Measurements from ENCODE around the gene TRAF3IP3. TPM values are rescaled to one million over a fixed set of nuclear protein-coding genes. Genes with fewer than 3 reads are reported as not detected.

The TRAF3IP3 gene
- total RNA-seq, 4 donors from 2014 or later = 1.2 to 10.3 (median 1.9) TPM

GRCh38 chr1:209766051-209766450 is 10.2 kb downstream of the TRAF3IP3 start:
- Histone ChIP-seq H3K27me3 (no peaks in the 10 kb centered on the region), H3K9me3 (no peaks in the 10 kb centered on the region), H3K36me3 (no peaks in the 10 kb centered on the region), H3K4me3 (no peak overlapping the region), H3K27ac (no peak overlapping the region), H3K4me1 (peaks cover 11 to 39% (median 13%) of the 10 kb centered on the region in 3 donors)
- WGBS, 2 donors = 58 to 78% methylated on average over 2 of the region's 2 CpGs
- no peak for DNase-seq
- TF ChIP-seq CTCF (IDR thresholded peaks at IDR 0.05) (no peak), POLR2A (IDR thresholded peaks at IDR 0.05) (no peak)
- intact Hi-C loops (cut with DNase I) = no loop called here

DNA sequence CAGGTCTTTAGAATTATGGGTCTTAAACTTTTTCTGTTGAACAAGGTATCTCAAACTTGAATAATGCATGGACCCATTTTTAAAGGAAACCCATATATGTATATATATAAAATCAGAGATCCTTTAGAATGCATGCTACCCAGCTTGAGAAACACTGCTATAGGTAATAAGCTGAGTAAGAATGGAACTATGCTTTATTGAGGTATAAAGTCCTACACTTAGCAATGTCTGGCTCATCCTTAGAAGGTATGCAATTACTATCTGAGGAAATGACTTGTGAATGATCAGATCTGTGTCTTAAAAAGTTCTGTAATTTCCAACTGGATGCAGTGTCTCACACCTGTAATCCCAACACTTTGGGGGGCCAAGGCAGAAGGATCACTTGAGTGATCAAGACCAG is 11.2 kb downstream of the TRAF3IP3 start:
- DNase-seq = no peak
- H3K4me3 ChIP-seq = no peak overlapping the region
- intact Hi-C loops (cut with DNase I) = no loop called here
- H3K9me3 ChIP-seq = no peaks in the 10 kb centered on the region
- H3K36me3 ChIP-seq = no peaks in the 10 kb centered on the region
- H3K4me1 ChIP-seq = peaks cover 11 to 43% (median 13%) of the 10 kb centered on the region in 3 donors
- TF ChIP-seq POLR2A (IDR thresholded peaks at IDR 0.05) (no peak), CTCF (IDR thresholded peaks at IDR 0.05) (no peak)
- H3K27me3 ChIP-seq = no peaks in the 10 kb centered on the region
- no peak overlapping the region for H3K27ac ChIP-seq

DNA sequence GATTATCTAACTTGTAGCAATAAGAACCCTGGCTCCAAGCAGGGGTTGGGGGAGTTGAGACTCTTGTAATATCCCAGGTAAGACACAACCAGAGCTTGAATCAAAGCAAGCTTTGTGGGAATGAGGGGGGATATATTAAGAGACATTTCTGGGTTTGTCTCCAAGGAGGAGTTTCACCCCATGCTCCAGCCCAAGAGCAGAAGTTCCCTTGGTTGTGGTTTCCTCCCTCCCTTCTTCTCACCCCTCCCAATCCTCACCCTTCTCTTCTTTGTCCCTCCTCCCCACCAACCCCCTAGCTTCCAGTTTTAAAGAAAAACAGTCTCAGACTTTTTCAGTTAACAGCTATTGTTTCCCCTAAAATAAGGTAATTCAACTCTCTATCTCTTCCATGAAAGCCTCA is 11.9 kb downstream of the TRAF3IP3 start:
- DNase-seq = no peak
- TF ChIP-seq CTCF (IDR thresholded peaks at IDR 0.05) (no peak), POLR2A (IDR thresholded peaks at IDR 0.05) (no peak)
- intact Hi-C loops (cut with DNase I) = no loop called here
- Histone ChIP-seq H3K27me3 (no peaks in the 10 kb centered on the region), H3K4me1 (peaks cover 11 to 43% (median 13%) of the 10 kb centered on the region in 3 donors), H3K27ac (peak overlapping the region in 2 of 4 donors; percentile 71 to 78), H3K4me3 (no peak overlapping the region), H3K9me3 (no peaks in the 10 kb centered on the region), H3K36me3 (no peaks in the 10 kb centered on the region)

GRCh38 chr1:209768354-209768774 is 12.5 kb downstream of the TRAF3IP3 start:
- H3K9me3 ChIP-seq = no peaks in the 10 kb centered on the region
- H3K27me3 ChIP-seq = no peaks in the 10 kb centered on the region
- WGBS, 2 donors = 55 to 77% methylated on average over 9 of the region's 9 CpGs

More at GRCh38 chr1:209768354-209768774, 12.5 kb downstream of the TRAF3IP3 start:
- no peak for DNase-seq
- peak in 1 of 4 donors; percentile 47 for TF ChIP-seq POLR2A (IDR thresholded peaks at IDR 0.05)
- no peak for TF ChIP-seq CTCF (IDR thresholded peaks at IDR 0.05)
- peaks cover 11 to 43% (median 13%) of the 10 kb centered on the region in 3 donors for H3K4me1 ChIP-seq
- H3K27ac ChIP-seq = peak overlapping the region in 3 of 4 donors; percentile 60 to 78 (median 71)
- intact Hi-C loops (cut with DNase I) = no loop called here
- peak overlapping the region in 3 of 4 donors; percentile 23 to 40 (median 28) for H3K4me3 ChIP-seq
- H3K36me3 ChIP-seq = no peaks in the 10 kb centered on the region

Measured in esophagus squamous epithelium (tissue), 5 donors.